SK-N-SH treated with all-trans-retinoic acid at 6 μM for 48 hours (cell line): ENCODE results near the gene ABCA6.

Experiments
- ATAC-seq: fragments of 200-7000 bp; cut with Tn5 transposase; 3 replicates; pipeline ENCODE4 v1.9.1; 2020; ENCODE audit warnings: mild to moderate bottlenecking, moderate library complexity
- ARNTL ChIP-seq: fragments of 450-650 bp; formaldehyde crosslinking; IDR thresholded peaks from 2 replicates; pipeline ENCODE4 v1.5.0; 2020; ENCODE audit warnings: low read depth, mild to moderate bottlenecking, moderate library complexity, borderline replicate concordance
- CREB5 ChIP-seq: fragments of 250-450 bp; sonication (Bioruptor Pico); IDR thresholded peaks from 2 replicates; pipeline ENCODE4 v1.5.1; 2020; ENCODE audit warnings: low read depth, mild to moderate bottlenecking, moderate library complexity
- CSRNP3 ChIP-seq: fragments of 250-450 bp; sonication (Bioruptor Pico); IDR thresholded peaks from 2 replicates; pipeline ENCODE4 v1.5.1; 2021; ENCODE audit warnings: mild to moderate bottlenecking, moderate library complexity
- ESRRG ChIP-seq: fragments of 250-450 bp; sonication (Bioruptor Pico); IDR thresholded peaks from 2 replicates; pipeline ENCODE4 v1.6.1; 2021; ENCODE audit warnings: mild to moderate bottlenecking
- GLIS3 ChIP-seq: fragments of 250-450 bp; sonication (Bioruptor Pico); IDR thresholded peaks from 2 replicates; pipeline ENCODE4 v1.5.0; 2020; ENCODE audit warnings: mild to moderate bottlenecking, moderate library complexity
- ISL1 ChIP-seq: fragments of 250-450 bp; sonication (Bioruptor Pico); IDR thresholded peaks from 2 replicates; pipeline ENCODE4 v2.1.2; 2022; ENCODE audit warnings: mild to moderate bottlenecking, moderate library complexity
- PATZ1 ChIP-seq: fragments of 250-450 bp; sonication (Bioruptor Pico); IDR thresholded peaks from 2 replicates; pipeline ENCODE4 v1.8.0; 2020; ENCODE audit warnings: mild to moderate bottlenecking, moderate library complexity, borderline replicate concordance
- POU6F1 ChIP-seq: fragments of 250-450 bp; sonication (Bioruptor Pico); IDR thresholded peaks from 2 replicates; pipeline ENCODE4 v1.8.0; 2021; ENCODE audit warnings: low read depth, mild to moderate bottlenecking, moderate library complexity, borderline replicate concordance
- SNAI2 ChIP-seq: fragments of 250-450 bp; sonication (Bioruptor Pico); IDR thresholded peaks from 2 replicates; pipeline ENCODE4 v1.5.0; 2020; ENCODE audit warnings: mild to moderate bottlenecking, moderate library complexity
- TCF4 ChIP-seq: fragments of 250-450 bp; sonication (Bioruptor Pico); IDR thresholded peaks from 2 replicates; pipeline ENCODE4 v1.8.0; 2021; ENCODE audit warnings: mild to moderate bottlenecking, moderate library complexity, borderline replicate concordance
- TOX ChIP-seq: fragments of 250-450 bp; sonication (Bioruptor Pico); IDR thresholded peaks from 2 replicates; pipeline ENCODE4 v1.8.0; 2021; ENCODE audit warnings: mild to moderate bottlenecking, moderate library complexity, borderline replicate concordance
- TSHZ2 ChIP-seq: fragments of 250-450 bp; sonication (Bioruptor Pico); IDR thresholded peaks from 2 replicates; pipeline ENCODE4 v1.5.0; 2020; ENCODE audit warnings: mild to moderate bottlenecking, moderate library complexity
- ZC3H10 ChIP-seq: fragments of 250-450 bp; sonication (Bioruptor Pico); IDR thresholded peaks from 2 replicates; pipeline ENCODE4 v1.5.1; 2021; ENCODE audit warnings: mild to moderate bottlenecking, moderate library complexity
- ZFP3 ChIP-seq: fragments of 250-450 bp; sonication (Bioruptor Pico); IDR thresholded peaks from 2 replicates; pipeline ENCODE4 v1.5.0; 2020; ENCODE audit warnings: mild to moderate bottlenecking, moderate library complexity
- ZNF565 ChIP-seq: fragments of 450-650 bp; formaldehyde crosslinking; conservative IDR thresholded peaks from 2 replicates; pipeline ENCODE4 v1.5.0; 2020; ENCODE audit warnings: low read depth, mild to moderate bottlenecking, moderate library complexity
- ZNF70 ChIP-seq: fragments of 450-650 bp; formaldehyde crosslinking; IDR thresholded peaks from 2 replicates; pipeline ENCODE4 v1.5.0; 2020; ENCODE audit warnings: mild to moderate bottlenecking, moderate library complexity

ABCA6 gene

DNA sequence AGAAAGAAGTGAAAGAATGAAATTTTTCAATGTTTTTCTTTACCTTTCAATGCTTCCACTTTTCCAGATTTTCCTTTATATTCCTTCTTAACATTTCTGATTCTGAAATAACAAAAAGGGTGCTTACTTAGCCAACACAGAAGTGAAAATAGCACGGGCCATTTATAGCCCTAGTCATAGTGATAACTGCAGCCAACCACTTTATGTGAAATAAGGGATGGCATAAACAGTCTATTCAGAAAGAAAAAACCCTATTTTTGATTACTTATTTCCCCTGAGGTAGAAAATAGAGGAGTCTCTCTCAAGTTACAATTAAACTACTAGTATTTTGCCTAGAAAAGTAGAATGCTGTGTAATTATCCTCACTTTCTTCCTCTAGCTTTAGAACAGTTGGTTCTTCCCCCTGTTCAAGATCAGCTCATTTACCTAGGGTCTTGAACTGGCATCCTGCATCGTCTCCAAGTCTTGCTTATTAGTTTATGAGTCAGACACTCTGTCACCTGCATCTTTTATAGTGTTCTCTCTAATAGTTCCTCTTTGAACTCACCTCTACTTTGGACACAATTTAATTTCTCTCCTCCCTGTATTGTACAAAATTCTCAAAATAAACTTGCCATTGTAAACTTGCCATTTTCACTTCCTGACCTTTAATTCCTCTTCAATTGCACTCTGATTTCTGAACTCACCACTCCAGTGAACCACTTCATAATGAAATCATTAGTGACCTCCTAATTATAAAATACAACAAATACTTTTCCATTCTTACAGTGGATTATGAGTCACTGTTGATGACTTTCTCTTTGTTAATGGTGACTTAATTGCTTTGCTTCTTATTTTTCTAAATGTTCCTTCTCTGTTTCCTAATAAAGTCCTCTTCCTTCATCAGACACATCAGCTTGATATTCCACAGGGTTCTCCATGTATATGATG, 23.6 kb downstream of the ABCA6 start:
- ATAC-seq: no peak
- TF ChIP-seq TSHZ2 (CRISPR knock-in tag) (no peak), TOX (CRISPR knock-in tag) (no peak), ARNTL (CRISPR knock-in tag) (no peak), GLIS3 (CRISPR knock-in tag) (no peak)

DNA sequence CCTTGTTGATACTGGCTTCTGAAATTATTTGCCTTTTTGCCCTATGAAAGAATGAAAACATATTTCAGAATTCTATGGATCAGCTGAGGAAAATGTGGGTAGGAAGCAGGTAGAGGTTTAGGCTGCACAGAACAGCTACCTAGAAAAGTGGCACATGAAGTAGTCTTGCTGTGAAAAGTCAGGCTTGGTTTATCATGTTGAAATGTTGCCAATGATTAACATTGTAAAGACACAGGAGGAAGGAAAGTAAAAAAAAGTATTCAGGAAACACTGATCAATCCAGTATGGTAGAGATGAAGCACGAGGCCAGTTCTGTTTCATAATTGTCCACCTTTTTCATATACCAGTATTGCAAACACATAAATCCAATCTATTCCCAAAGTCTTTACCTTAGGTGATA, 29.9 kb downstream of the ABCA6 start:
- ATAC-seq: no peak

More for the DNA sequence above, 29.9 kb downstream of the ABCA6 start:
- TF ChIP-seq POU6F1 (CRISPR knock-in tag): no peak
- no peak for TF ChIP-seq GLIS3 (CRISPR knock-in tag)
- no peak for TF ChIP-seq TCF4 (CRISPR knock-in tag)
- TF ChIP-seq TOX (CRISPR knock-in tag): no peak
- no peak for TF ChIP-seq ISL1
- no peak for TF ChIP-seq ESRRG (CRISPR knock-in tag)
- TF ChIP-seq CSRNP3: no peak
- TF ChIP-seq ZNF70 (CRISPR knock-in tag): no peak
- no peak for TF ChIP-seq ZNF565 (CRISPR knock-in tag)
- TF ChIP-seq ZFP3: no peak
- no peak for TF ChIP-seq PATZ1 (CRISPR knock-in tag)
- no peak for TF ChIP-seq SNAI2
- no peak for TF ChIP-seq ZC3H10 (CRISPR knock-in tag)
- TF ChIP-seq CREB5: no peak
- TF ChIP-seq, all 23 proteins: peak for 0
